Measurements from ENCODE around the gene SRMS. TPM values are rescaled to one million over a fixed set of nuclear protein-coding genes. Genes with fewer than 3 reads are reported as not detected.
A peak's percentile ranks its signal among the peaks of the same experiment; 100 is the strongest.

SRMS gene
- total RNA-seq, 2 donors from 2014 or later = not detected

GRCh38 chr20:63496596-63497120, 50.9 kb downstream of the SRMS start:
- Histone ChIP-seq H3K27me3 (replicated peaks; ENCODE audit: insufficient read depth) (no peaks in the 10 kb centered on the region), H3K9me3 (no peaks in the 10 kb centered on the region), H3K4me3 (peak overlapping the region; percentile 68), H3K36me3 (no peaks in the 10 kb centered on the region), H3K27ac (no peak overlapping the region), H3K4me1 (ENCODE audit: control insufficient read depth in 1 of 2, low read depth in 2 of 2) (peaks cover 5 to 24% of the 10 kb centered on the region in 2 donors)
- DNase-seq (ENCODE audit: low spot score) (no peak), ATAC-seq (ENCODE audit: insufficient number of reproducible peaks, low FRiP score, low read depth) (no peak)
- TF ChIP-seq CTCF (IDR thresholded peaks at IDR 0.05) = no peak

DNA sequence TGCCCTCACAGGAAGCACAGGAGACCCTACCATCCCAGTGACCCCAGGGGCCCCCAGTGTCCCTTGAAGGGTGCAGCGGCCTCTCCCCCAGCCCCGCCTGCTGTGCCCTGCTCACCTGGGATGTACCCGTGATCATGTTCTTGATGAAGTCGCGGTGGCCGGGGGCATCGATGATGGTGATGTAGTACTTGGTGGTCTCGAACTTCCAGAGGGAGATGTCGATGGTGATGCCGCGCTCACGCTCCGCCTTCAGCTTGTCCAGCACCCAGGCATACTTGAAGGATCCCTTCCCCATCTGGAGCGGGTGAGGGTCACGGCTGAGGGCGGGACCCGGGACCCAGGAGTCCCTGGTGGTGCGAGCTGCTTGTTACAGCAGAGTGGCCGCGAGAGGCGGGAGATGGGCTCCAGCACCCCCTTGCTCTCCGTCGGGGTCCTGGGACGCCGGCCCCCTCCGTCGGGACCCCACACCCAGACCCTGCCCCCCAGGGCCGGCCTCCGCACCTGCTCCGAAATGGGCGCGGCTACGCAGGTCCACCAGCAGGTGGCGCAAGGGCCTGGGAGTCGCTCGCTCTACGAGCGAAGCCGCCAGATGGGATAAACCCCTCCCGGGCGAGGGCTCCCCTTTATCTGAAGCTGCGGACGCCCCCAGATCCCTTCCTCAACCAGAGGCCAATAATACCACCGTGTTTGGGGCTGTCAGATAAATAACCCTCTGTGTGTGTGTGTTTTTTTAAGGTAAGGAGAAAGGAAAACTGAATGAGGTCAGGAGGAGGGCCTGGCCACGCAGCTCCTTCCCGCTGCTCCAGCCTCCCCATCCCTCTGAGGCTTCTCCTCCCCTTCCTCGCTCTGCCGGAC, 51.6 kb downstream of the SRMS start:
- TF ChIP-seq CTCF (IDR thresholded peaks at IDR 0.05) = peak; percentile 93
- Histone ChIP-seq H3K27me3 (replicated peaks; ENCODE audit: insufficient read depth) (no peaks in the 10 kb centered on the region), H3K27ac (no peak overlapping the region), H3K4me3 (peak overlapping the region; percentile 68), H3K4me1 (ENCODE audit: control insufficient read depth in 1 of 2, low read depth in 2 of 2) (peaks cover 5 to 24% of the 10 kb centered on the region in 2 donors), H3K9me3 (no peaks in the 10 kb centered on the region), H3K36me3 (no peaks in the 10 kb centered on the region)
- no peak for ATAC-seq (ENCODE audit: insufficient number of reproducible peaks, low FRiP score, low read depth)
- no peak for DNase-seq (ENCODE audit: low spot score)

DNA sequence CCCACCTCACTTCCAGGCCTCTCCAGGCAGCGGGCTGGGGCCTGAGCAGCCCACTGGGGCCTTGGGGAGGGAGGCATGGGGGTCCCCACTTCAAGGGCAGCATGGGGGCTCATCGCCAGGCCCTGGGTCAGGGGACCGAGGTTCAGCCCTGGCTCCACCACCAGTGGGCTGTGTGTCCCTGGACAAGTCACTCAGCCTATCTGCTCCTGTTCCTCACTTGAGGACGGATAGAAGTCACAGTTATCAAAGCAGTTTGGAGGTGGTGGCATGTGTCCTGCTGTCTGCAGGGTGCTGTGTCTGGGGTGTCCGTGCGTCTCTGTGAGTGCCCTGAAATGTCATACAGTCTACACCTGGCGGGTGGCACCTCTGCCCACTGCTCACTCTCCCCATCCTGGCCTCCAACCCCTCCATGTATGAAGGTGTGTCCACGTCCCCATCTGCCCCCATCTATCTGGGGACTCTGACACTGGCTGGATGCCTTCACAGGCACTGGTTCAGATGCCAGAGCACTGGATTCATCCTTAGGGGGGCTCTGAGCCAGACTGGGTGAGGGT, 52.3 kb downstream of the SRMS start:
- no peaks in the 10 kb centered on the region for H3K36me3 ChIP-seq
- no peak overlapping the region for H3K27ac ChIP-seq
- peaks cover 5 to 24% of the 10 kb centered on the region in 2 donors for H3K4me1 ChIP-seq (ENCODE audit: control insufficient read depth in 1 of 2, low read depth in 2 of 2)
- H3K27me3 ChIP-seq (replicated peaks; ENCODE audit: insufficient read depth) = no peaks in the 10 kb centered on the region
- no peak for ATAC-seq (ENCODE audit: insufficient number of reproducible peaks, low FRiP score, low read depth)
- no peak for DNase-seq (ENCODE audit: low spot score)
- H3K9me3 ChIP-seq = no peaks in the 10 kb centered on the region
- no peak overlapping the region for H3K4me3 ChIP-seq
- TF ChIP-seq CTCF (IDR thresholded peaks at IDR 0.05) = no peak

- DNase-seq (ENCODE audit: low spot score) = no peak
- no peaks in the 10 kb centered on the region for H3K36me3 ChIP-seq
- H3K27ac ChIP-seq = no peak overlapping the region
- no peak for TF ChIP-seq CTCF (IDR thresholded peaks at IDR 0.05)
- H3K9me3 ChIP-seq = no peaks in the 10 kb centered on the region
- H3K4me1 ChIP-seq (ENCODE audit: control insufficient read depth in 1 of 2, low read depth in 2 of 2) = peaks cover 5 to 23% of the 10 kb centered on the region in 2 donors
- no peak for ATAC-seq (ENCODE audit: insufficient number of reproducible peaks, low FRiP score, low read depth)
- no peaks in the 10 kb centered on the region for H3K27me3 ChIP-seq (replicated peaks; ENCODE audit: insufficient read depth)
- no peak overlapping the region for H3K4me3 ChIP-seq
Observed at GRCh38 chr20:63494420-63495166, 53.0 kb downstream of the SRMS start.

GRCh38 chr20:63494084-63494419, 53.5 kb downstream of the SRMS start:
- Histone ChIP-seq H3K36me3 (no peaks in the 10 kb centered on the region), H3K27me3 (replicated peaks; ENCODE audit: insufficient read depth) (no peaks in the 10 kb centered on the region), H3K27ac (no peak overlapping the region), H3K9me3 (no peaks in the 10 kb centered on the region), H3K4me3 (no peak overlapping the region), H3K4me1 (ENCODE audit: control insufficient read depth in 1 of 2, low read depth in 2 of 2) (peaks cover 5 to 19% of the 10 kb centered on the region in 2 donors)
- no peak for TF ChIP-seq CTCF (IDR thresholded peaks at IDR 0.05)
- ATAC-seq (ENCODE audit: insufficient number of reproducible peaks, low FRiP score, low read depth) (no peak), DNase-seq (ENCODE audit: low spot score) (no peak)

Data from thoracic aorta (tissue), 2 donors.